HFFc6 (cell line): ENCODE data around the gene CELF5. TPM values are rescaled to one million over a fixed set of nuclear protein-coding genes. Genes with fewer than 3 reads are reported as not detected.
A peak's percentile ranks its signal among the peaks of the same experiment; 100 is the strongest.

ENCODE experiments used
- DNase-seq: peaks from one replicate; pipeline ENCODE4 v3.0.0-alpha.2; 2018
- H3K27ac Mint-ChIP-seq: 2 replicates; pipeline ENCODE4 v1.8.0; 2020; ENCODE audit warnings: mild to moderate bottlenecking, mixed read lengths
- H3K27me3 Mint-ChIP-seq: 2 replicates; pipeline ENCODE4 v1.8.0; 2021; ENCODE audit warnings: mild to moderate bottlenecking, moderate library complexity, mixed read lengths; ENCODE audit not compliant: insufficient read depth
- H3K36me3 Mint-ChIP-seq: 2 replicates; pipeline ENCODE4 v1.8.0; 2021; ENCODE audit warnings: low read depth, mixed read lengths
- H3K4me1 Mint-ChIP-seq: 2 replicates; pipeline ENCODE4 v1.8.0; 2020; ENCODE audit warnings: low read depth, mixed read lengths
- H3K4me3 Mint-ChIP-seq: 2 replicates; pipeline ENCODE4 v1.8.0; 2020; ENCODE audit warnings: mild to moderate bottlenecking, moderate library complexity, mixed read lengths
- H3K9me3 Mint-ChIP-seq: 2 replicates; pipeline ENCODE4 v1.8.0; 2020; ENCODE audit warnings: mild to moderate bottlenecking, mixed read lengths
- CTCF ChIP-seq: fragments of 200-600 bp; sonication (generic); IDR thresholded peaks from 2 replicates; pipeline ENCODE4 v1.5.0; 2021; ENCODE audit warnings: antibody characterized with exemption, mild to moderate bottlenecking
- total RNA-seq, 6 experiments: library from RNA; stranded (reverse); fragmentation: NEBNext Ultra II Directional; extraction: Animal tissue kit (Norgen Biotek cat#: 25700); gene quantifications; 2 replicates in 1 of 6; 3 replicates in 5 of 6; pipeline ENCODE4 v1.2.3, GENCODE V29; 2021

CELF5 gene
- total RNA-seq, 6 experiments from 2014 or later, result 0.20 to 0.46 (median 0.30) TPM; not detected in 3

DNA sequence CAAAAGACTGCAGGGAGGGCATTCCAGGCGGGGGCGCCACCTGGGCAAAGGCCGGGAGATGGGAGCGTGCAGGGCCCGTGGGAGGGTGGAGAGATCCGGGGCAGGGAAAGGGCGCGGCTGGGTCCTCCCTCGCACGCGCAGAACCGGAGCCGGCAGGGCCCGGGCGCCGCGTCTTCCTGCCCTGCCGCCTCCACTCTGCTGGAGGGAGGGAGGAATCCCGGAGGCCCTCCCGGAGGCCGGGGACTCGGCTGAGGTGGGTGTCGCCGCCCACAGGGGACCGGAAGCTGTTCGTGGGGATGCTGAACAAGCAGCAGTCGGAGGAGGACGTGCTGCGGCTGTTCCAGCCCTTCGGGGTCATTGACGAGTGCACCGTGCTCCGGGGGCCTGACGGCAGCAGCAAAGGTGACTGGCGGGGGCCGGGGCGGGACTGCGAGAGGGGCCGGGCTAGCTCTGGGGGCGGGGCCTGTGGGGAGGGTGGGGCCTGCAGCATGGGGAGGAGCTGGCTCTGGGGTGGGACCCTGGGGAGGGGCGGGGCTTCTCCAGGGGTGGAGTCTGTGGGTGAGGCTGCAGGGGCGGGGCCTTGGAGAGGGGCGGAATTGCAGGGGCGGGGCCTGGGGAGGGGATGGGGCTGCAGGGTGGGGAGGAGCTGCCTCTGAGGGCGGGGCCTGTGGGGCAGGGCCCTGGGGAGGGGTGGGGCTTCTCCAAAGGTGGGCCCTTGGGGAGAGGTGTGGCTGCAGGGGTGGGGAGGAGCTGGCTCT, 51.3 kb downstream of the CELF5 start:
- peak overlapping the region; percentile 76 for H3K4me3 Mint-ChIP-seq
- DNase-seq, result peak; percentile 55
- no peaks in the 10 kb centered on the region for H3K36me3 Mint-ChIP-seq
- H3K27me3 Mint-ChIP-seq, result peaks cover 20% of the 10 kb centered on the region
- peak; percentile 76 for TF ChIP-seq CTCF
- peak overlapping the region; percentile 35; the same call in 1 of the 2 replicates for H3K27ac Mint-ChIP-seq
- H3K9me3 Mint-ChIP-seq, result peaks cover 13% of the 10 kb centered on the region
- H3K4me1 Mint-ChIP-seq, result peaks cover 6% of the 10 kb centered on the region; the same call in 1 of the 2 replicates

- Mint-ChIP-seq H3K27me3 (peaks cover 18% of the 10 kb centered on the region), H3K9me3 (peaks cover 13% of the 10 kb centered on the region), H3K27ac (no peak overlapping the region), H3K4me1 (peaks cover 6% of the 10 kb centered on the region; the same call in 1 of the 2 replicates), H3K36me3 (no peaks in the 10 kb centered on the region), H3K4me3 (no peak overlapping the region)
- no peak for DNase-seq
- no peak for TF ChIP-seq CTCF
Observed at GRCh38 chr19:3276341-3276799, 51.9 kb downstream of the CELF5 start.

- TF ChIP-seq CTCF, result no peak
- DNase-seq, result no peak
- Mint-ChIP-seq H3K36me3 (no peaks in the 10 kb centered on the region), H3K4me3 (no peak overlapping the region), H3K27me3 (peaks cover 21% of the 10 kb centered on the region), H3K4me1 (peaks cover 6% of the 10 kb centered on the region; the same call in 1 of the 2 replicates), H3K27ac (no peak overlapping the region), H3K9me3 (peaks cover 9% of the 10 kb centered on the region)
Observed at GRCh38 chr19:3277649-3278048, 53.2 kb downstream of the CELF5 start.

DNA sequence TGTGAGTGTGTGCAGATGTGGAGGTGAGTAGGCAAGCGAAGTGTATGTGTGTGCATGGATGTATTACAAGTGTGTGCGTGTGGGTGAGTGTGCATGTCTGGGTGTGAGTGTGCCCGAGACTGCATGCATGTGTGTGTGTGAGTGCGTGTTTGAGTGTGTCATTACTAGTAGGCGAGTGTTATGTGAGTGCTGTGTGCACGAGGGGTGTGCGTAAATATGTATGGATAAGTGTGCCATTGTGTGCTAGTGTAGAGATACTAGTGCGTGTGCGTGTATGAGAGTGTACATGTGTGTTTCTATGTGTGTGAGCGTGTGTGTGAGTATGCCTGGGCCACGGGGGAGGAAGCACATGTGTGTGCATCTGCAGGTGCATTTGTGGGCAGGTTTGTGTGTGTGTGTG, 53.8 kb downstream of the CELF5 start:
- H3K36me3 Mint-ChIP-seq, result no peaks in the 10 kb centered on the region
- no peak overlapping the region for H3K27ac Mint-ChIP-seq
- DNase-seq, result no peak
- H3K9me3 Mint-ChIP-seq, result peaks cover 3% of the 10 kb centered on the region; the same call in 1 of the 2 replicates
- H3K4me3 Mint-ChIP-seq, result no peak overlapping the region
- TF ChIP-seq CTCF, result no peak
- H3K27me3 Mint-ChIP-seq, result peaks cover 20% of the 10 kb centered on the region
- peaks cover 6% of the 10 kb centered on the region; the same call in 1 of the 2 replicates for H3K4me1 Mint-ChIP-seq

DNA sequence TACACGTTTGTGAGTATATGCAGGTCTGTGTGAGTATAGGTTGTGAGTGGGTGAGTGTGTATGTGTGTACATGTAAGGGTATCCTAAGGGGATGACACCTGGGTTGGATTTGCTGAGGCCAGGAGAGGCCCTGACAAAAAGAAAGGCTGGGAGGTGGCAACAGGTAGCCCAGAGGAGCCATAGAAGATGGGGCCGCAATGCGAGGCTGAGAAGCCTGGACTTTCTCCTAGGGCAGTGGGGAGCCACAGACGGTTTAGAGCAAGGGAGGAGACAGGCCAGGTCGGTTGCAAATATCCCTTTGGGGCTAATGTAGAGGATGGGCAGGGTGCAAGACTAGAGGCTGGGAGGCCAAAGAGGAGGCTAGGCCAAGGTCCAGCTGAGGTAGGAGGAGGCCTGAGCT, 54.3 kb downstream of the CELF5 start:
- Mint-ChIP-seq H3K4me3 (no peak overlapping the region), H3K27ac (no peak overlapping the region), H3K27me3 (peaks cover 17% of the 10 kb centered on the region), H3K36me3 (no peaks in the 10 kb centered on the region), H3K4me1 (peaks cover 6% of the 10 kb centered on the region; the same call in 1 of the 2 replicates), H3K9me3 (no peaks in the 10 kb centered on the region)
- DNase-seq, result no peak
- no peak for TF ChIP-seq CTCF
